ENCODE data around the gene KCNC1.

Gene KCNC1

GRCh38 chr11:17700991-17701390, 33.6 kb upstream of the KCNC1 start:
- no peaks in the 10 kb centered on the region for H3K4me1 Mint-ChIP-seq (ENCODE audit: low read depth)
- no peak overlapping the region for H3K27ac Mint-ChIP-seq

GRCh38 chr11:17702876-17703275, 31.7 kb upstream of the KCNC1 start:
- no peaks in the 10 kb centered on the region for H3K4me1 Mint-ChIP-seq (ENCODE audit: low read depth)
- H3K27ac Mint-ChIP-seq = no peak overlapping the region
- no peaks in the 10 kb centered on the region for H3K36me3 Mint-ChIP-seq (ENCODE audit: low read depth)
- no peak overlapping the region for H3K4me3 Mint-ChIP-seq
- DNase-seq (ENCODE audit: low spot score) = no peak
- H3K27me3 Mint-ChIP-seq (ENCODE audit: low read depth) = peaks cover 10% of the 10 kb centered on the region
- no peaks in the 10 kb centered on the region for H3K9me3 Mint-ChIP-seq

More at GRCh38 chr11:17700991-17701390, 33.6 kb upstream of the KCNC1 start:
- peaks cover 26% of the 10 kb centered on the region for H3K27me3 Mint-ChIP-seq (ENCODE audit: low read depth)
- no peaks in the 10 kb centered on the region for H3K36me3 Mint-ChIP-seq (ENCODE audit: low read depth)
- H3K9me3 Mint-ChIP-seq = no peaks in the 10 kb centered on the region
- no peak for DNase-seq (ENCODE audit: low spot score)
- H3K4me3 Mint-ChIP-seq = no peak overlapping the region

GRCh38 chr11:17703951-17704350, 30.6 kb upstream of the KCNC1 start:
- H3K36me3 Mint-ChIP-seq (ENCODE audit: low read depth) = no peaks in the 10 kb centered on the region
- no peaks in the 10 kb centered on the region for H3K9me3 Mint-ChIP-seq
- no peak overlapping the region for H3K27ac Mint-ChIP-seq
- no peak for DNase-seq (ENCODE audit: low spot score)
- H3K27me3 Mint-ChIP-seq (ENCODE audit: low read depth) = peaks cover 3% of the 10 kb centered on the region
- no peak overlapping the region for H3K4me3 Mint-ChIP-seq
- H3K4me1 Mint-ChIP-seq (ENCODE audit: low read depth) = no peaks in the 10 kb centered on the region

- Mint-ChIP-seq H3K27me3 (ENCODE audit: low read depth) (peaks cover 3% of the 10 kb centered on the region), H3K36me3 (ENCODE audit: low read depth) (no peaks in the 10 kb centered on the region), H3K4me1 (ENCODE audit: low read depth) (no peaks in the 10 kb centered on the region), H3K27ac (no peak overlapping the region), H3K4me3 (no peak overlapping the region), H3K9me3 (no peaks in the 10 kb centered on the region)
- DNase-seq (ENCODE audit: low spot score) = no peak
Observed at GRCh38 chr11:17707830-17708229, 26.8 kb upstream of the KCNC1 start.

GRCh38 chr11:17711836-17712235, 22.7 kb upstream of the KCNC1 start:
- Mint-ChIP-seq H3K9me3 (no peaks in the 10 kb centered on the region), H3K4me1 (ENCODE audit: low read depth) (no peaks in the 10 kb centered on the region), H3K36me3 (ENCODE audit: low read depth) (no peaks in the 10 kb centered on the region), H3K27ac (no peak overlapping the region), H3K4me3 (no peak overlapping the region), H3K27me3 (ENCODE audit: low read depth) (peaks cover 4% of the 10 kb centered on the region)
- DNase-seq (ENCODE audit: low spot score) = no peak

- Mint-ChIP-seq H3K4me1 (ENCODE audit: low read depth) (no peaks in the 10 kb centered on the region), H3K4me3 (no peak overlapping the region), H3K36me3 (ENCODE audit: low read depth) (no peaks in the 10 kb centered on the region), H3K9me3 (no peaks in the 10 kb centered on the region), H3K27me3 (ENCODE audit: low read depth) (peaks cover 12% of the 10 kb centered on the region), H3K27ac (no peak overlapping the region)
- no peak for DNase-seq (ENCODE audit: low spot score)
Observed at GRCh38 chr11:17713851-17714250, 20.7 kb upstream of the KCNC1 start.

GRCh38 chr11:17714356-17714854, 20.2 kb upstream of the KCNC1 start:
- Mint-ChIP-seq H3K36me3 (ENCODE audit: low read depth) (no peaks in the 10 kb centered on the region), H3K27me3 (ENCODE audit: low read depth) (peaks cover 15% of the 10 kb centered on the region), H3K9me3 (no peaks in the 10 kb centered on the region), H3K27ac (no peak overlapping the region), H3K4me3 (no peak overlapping the region), H3K4me1 (ENCODE audit: low read depth) (no peaks in the 10 kb centered on the region)
- no peak for DNase-seq (ENCODE audit: low spot score)

GRCh38 chr11:17714870-17715269, 19.7 kb upstream of the KCNC1 start:
- Mint-ChIP-seq H3K4me3 (no peak overlapping the region), H3K27me3 (ENCODE audit: low read depth) (peaks cover 15% of the 10 kb centered on the region), H3K4me1 (ENCODE audit: low read depth) (no peaks in the 10 kb centered on the region), H3K36me3 (ENCODE audit: low read depth) (no peaks in the 10 kb centered on the region), H3K27ac (no peak overlapping the region), H3K9me3 (no peaks in the 10 kb centered on the region)
- DNase-seq (ENCODE audit: low spot score) = no peak

GRCh38 chr11:17716807-17717206, 17.8 kb upstream of the KCNC1 start:
- H3K4me3 Mint-ChIP-seq = no peak overlapping the region
- no peaks in the 10 kb centered on the region for H3K4me1 Mint-ChIP-seq (ENCODE audit: low read depth)
- H3K27ac Mint-ChIP-seq = no peak overlapping the region
- no peaks in the 10 kb centered on the region for H3K9me3 Mint-ChIP-seq
- peaks cover 28% of the 10 kb centered on the region for H3K27me3 Mint-ChIP-seq (ENCODE audit: low read depth)
- DNase-seq (ENCODE audit: low spot score) = no peak
- H3K36me3 Mint-ChIP-seq (ENCODE audit: low read depth) = no peaks in the 10 kb centered on the region

- no peaks in the 10 kb centered on the region for H3K9me3 Mint-ChIP-seq
- no peak for DNase-seq (ENCODE audit: low spot score)
- H3K4me3 Mint-ChIP-seq = no peak overlapping the region
- H3K27ac Mint-ChIP-seq = no peak overlapping the region
- peaks cover 40% of the 10 kb centered on the region for H3K27me3 Mint-ChIP-seq (ENCODE audit: low read depth)
- no peaks in the 10 kb centered on the region for H3K4me1 Mint-ChIP-seq (ENCODE audit: low read depth)
- no peaks in the 10 kb centered on the region for H3K36me3 Mint-ChIP-seq (ENCODE audit: low read depth)
Observed at GRCh38 chr11:17718015-17718414, 16.6 kb upstream of the KCNC1 start.

- DNase-seq (ENCODE audit: low spot score) = no peak
- Mint-ChIP-seq H3K36me3 (ENCODE audit: low read depth) (no peaks in the 10 kb centered on the region), H3K4me1 (ENCODE audit: low read depth) (no peaks in the 10 kb centered on the region), H3K4me3 (no peak overlapping the region), H3K27ac (no peak overlapping the region), H3K9me3 (no peaks in the 10 kb centered on the region), H3K27me3 (ENCODE audit: low read depth) (peaks cover 42% of the 10 kb centered on the region)
Observed at GRCh38 chr11:17718510-17718962, 16.0 kb upstream of the KCNC1 start.

- H3K36me3 Mint-ChIP-seq (ENCODE audit: low read depth) = no peaks in the 10 kb centered on the region
- H3K27me3 Mint-ChIP-seq (ENCODE audit: low read depth) = peaks cover 48% of the 10 kb centered on the region
- no peak for DNase-seq (ENCODE audit: low spot score)
- no peaks in the 10 kb centered on the region for H3K4me1 Mint-ChIP-seq (ENCODE audit: low read depth)
- H3K4me3 Mint-ChIP-seq = no peak within 1 kb of the TSS
- no peak within 1 kb of the TSS for H3K27ac Mint-ChIP-seq
- no peaks in the 10 kb centered on the region for H3K9me3 Mint-ChIP-seq
Observed at GRCh38 chr11:17719028-17719937, 15.3 kb upstream of the KCNC1 start, which contains the start of gene MYOD1. TSS of gene MYOD1 (plus strand) at chr11:17719571. CDS start at chr11:17719783, 212 bp downstream.

GRCh38 chr11:17719938-17720795, 14.4 kb upstream of the KCNC1 start:
- H3K27ac Mint-ChIP-seq = no peak overlapping the region
- H3K4me3 Mint-ChIP-seq = no peak overlapping the region
- no peaks in the 10 kb centered on the region for H3K36me3 Mint-ChIP-seq (ENCODE audit: low read depth)
- H3K27me3 Mint-ChIP-seq (ENCODE audit: low read depth) = peaks cover 47% of the 10 kb centered on the region
- no peaks in the 10 kb centered on the region for H3K9me3 Mint-ChIP-seq
- H3K4me1 Mint-ChIP-seq (ENCODE audit: low read depth) = no peaks in the 10 kb centered on the region
- DNase-seq (ENCODE audit: low spot score) = no peak

GRCh38 chr11:17720796-17721171, 13.8 kb upstream of the KCNC1 start:
- H3K27me3 Mint-ChIP-seq (ENCODE audit: low read depth) = peaks cover 49% of the 10 kb centered on the region
- H3K27ac Mint-ChIP-seq = no peak overlapping the region
- H3K36me3 Mint-ChIP-seq (ENCODE audit: low read depth) = no peaks in the 10 kb centered on the region
- DNase-seq (ENCODE audit: low spot score) = no peak
- no peaks in the 10 kb centered on the region for H3K4me1 Mint-ChIP-seq (ENCODE audit: low read depth)
- no peak overlapping the region for H3K4me3 Mint-ChIP-seq
- H3K9me3 Mint-ChIP-seq = no peaks in the 10 kb centered on the region
